ENCODE measurements around the gene SURF6.

The SURF6 gene

DNA sequence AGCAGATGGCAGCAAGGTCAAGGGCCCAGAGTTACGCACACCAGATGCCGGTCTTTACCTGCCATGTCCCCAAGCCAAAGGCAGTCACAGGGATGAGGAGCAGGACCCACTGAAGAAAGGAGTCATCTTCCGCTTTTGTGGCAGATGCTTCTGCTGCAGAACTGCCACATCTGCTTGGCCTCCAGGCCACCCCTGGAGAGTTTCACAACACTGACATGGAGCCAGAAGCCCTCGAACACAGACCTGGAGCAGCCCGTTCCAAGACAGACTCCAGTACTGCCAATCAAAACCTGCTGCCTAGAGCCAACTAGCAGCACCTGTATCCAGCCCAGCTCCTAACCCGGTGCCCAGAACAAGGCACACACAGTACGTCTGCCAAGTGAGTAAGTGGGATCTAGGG, 18.8 kb upstream of the SURF6 start:
- peak overlapping the region; percentile 95; the same call in 1 of the 2 replicates for H3K4me3 ChIP-seq (ENCODE audit: low read depth, low read length)
- H3K36me3 ChIP-seq (ENCODE audit: insufficient read depth, low read length), result peaks cover 24% of the 10 kb centered on the region
- peaks cover 39% of the 10 kb centered on the region for H3K4me1 ChIP-seq (ENCODE audit: control insufficient read depth, insufficient read depth, low read length, unreplicated experiment)
- H3K79me2 ChIP-seq (ENCODE audit: control insufficient read depth, insufficient read depth, low read length, unreplicated experiment), result peaks cover 30% of the 10 kb centered on the region
- H3K27me3 ChIP-seq (ENCODE audit: insufficient read depth, low read length), result no peaks in the 10 kb centered on the region
- H3K27ac ChIP-seq (ENCODE audit: low read depth, low read length), result no peak overlapping the region
- no peak overlapping the region for H2AFZ ChIP-seq (ENCODE audit: low read length, unreplicated experiment)

DNA sequence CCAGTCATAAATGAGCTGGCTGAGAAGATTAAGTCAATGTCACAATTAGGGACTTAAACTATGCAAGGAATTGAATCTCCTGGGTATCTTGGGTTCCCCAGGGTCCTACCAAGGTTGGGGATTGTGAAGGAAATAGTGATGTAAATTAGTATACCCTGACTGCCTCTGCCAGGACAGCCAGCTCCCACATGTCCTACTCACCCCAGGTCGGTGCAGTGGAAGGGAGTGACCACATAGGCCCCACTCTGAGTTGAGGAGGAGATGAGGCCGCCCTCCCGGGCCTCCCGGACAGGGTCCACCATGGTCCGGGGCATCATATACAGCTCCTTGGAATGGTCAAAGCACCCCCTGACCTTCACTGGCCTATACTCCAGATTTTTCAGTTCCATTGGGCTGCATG, 17.6 kb upstream of the SURF6 start:
- no peak overlapping the region for H3K4me3 ChIP-seq (ENCODE audit: low read depth, low read length)
- H3K36me3 ChIP-seq (ENCODE audit: insufficient read depth, low read length), result peaks cover 36% of the 10 kb centered on the region
- no peak overlapping the region for H3K27ac ChIP-seq (ENCODE audit: low read depth, low read length)
- peaks cover 45% of the 10 kb centered on the region for H3K4me1 ChIP-seq (ENCODE audit: control insufficient read depth, insufficient read depth, low read length, unreplicated experiment)
- peaks cover 42% of the 10 kb centered on the region for H3K79me2 ChIP-seq (ENCODE audit: control insufficient read depth, insufficient read depth, low read length, unreplicated experiment)
- no peak overlapping the region for H2AFZ ChIP-seq (ENCODE audit: low read length, unreplicated experiment)
- H3K27me3 ChIP-seq (ENCODE audit: insufficient read depth, low read length), result no peaks in the 10 kb centered on the region

DNA sequence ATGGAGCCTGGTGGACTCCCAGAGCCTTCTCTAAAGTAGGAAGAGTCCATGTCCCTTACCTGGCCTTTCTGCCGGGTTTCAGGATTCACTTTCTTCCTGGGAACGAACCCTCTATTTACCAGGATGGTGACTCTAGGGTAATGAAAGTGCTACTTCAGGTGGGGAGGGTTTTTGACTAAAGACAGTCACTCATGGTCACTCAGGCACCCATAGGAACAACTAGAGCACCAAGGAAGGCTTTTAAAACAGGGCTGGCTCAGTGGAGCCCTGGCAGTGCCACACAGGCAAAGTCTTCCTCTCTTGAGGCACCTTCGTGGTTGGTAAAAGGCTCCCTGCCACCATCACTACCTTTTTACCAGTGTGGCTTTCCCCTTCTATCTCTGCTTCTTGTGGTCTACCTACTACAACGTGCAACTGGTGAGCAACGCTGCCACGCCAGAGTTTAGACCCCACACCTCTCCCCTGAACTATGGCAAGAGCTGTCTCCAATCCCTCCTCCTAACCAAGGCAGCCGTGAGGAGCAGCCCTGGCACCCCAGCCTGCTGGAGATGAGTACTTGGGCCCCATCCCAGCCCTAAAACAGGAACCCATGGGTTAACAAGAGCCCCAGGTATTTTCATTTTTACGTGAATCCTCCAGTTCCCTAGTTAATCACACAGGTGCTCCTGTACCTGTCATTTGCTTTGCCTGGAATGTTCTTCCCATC, 16.8 kb upstream of the SURF6 start:
- no peaks in the 10 kb centered on the region for H3K27me3 ChIP-seq (ENCODE audit: insufficient read depth, low read length)
- peaks cover 37% of the 10 kb centered on the region for H3K36me3 ChIP-seq (ENCODE audit: insufficient read depth, low read length)
- no peak overlapping the region for H3K4me3 ChIP-seq (ENCODE audit: low read depth, low read length)
- no peak overlapping the region for H2AFZ ChIP-seq (ENCODE audit: low read length, unreplicated experiment)
- peaks cover 47% of the 10 kb centered on the region for H3K79me2 ChIP-seq (ENCODE audit: control insufficient read depth, insufficient read depth, low read length, unreplicated experiment)
- peak overlapping the region; percentile 19; the same call in 1 of the 2 replicates for H3K27ac ChIP-seq (ENCODE audit: low read depth, low read length)
- H3K4me1 ChIP-seq (ENCODE audit: control insufficient read depth, insufficient read depth, low read length, unreplicated experiment), result peaks cover 45% of the 10 kb centered on the region

DNA sequence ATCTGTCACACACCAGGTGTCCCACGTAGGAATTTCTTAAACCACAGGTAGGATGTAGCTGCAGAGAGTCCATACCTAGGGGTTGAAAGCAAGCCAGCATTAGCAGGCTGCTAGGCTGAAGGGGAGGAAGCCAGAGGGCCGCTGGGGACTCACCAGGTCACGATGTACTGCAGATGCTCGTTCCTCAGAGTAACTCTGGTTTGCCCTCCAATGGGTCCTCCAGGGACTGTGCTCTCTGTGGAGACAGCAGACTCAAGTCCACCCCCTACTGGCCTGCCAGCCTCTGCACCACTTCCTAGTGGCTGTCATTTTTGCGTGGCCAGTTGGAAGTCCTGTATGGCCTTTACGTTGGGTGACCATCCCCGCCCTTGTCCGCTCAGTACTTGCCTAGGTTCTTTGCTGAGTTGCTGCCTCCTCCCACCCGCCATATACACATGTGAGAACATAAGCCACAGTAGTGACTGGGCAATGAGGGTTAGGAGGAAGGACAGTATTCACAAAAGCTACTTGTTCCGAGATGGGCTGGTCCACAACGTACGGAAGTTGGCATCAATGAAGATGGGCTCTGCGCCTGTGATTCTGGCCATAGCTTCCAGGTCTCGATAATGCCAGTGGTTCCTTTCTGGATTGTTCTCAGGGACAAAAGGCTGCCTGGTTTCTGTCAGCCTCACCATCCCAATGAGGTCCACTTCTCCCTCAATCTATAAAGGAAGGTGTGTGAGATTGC, 16.1 kb upstream of the SURF6 start:
- Histone ChIP-seq H3K36me3 (ENCODE audit: insufficient read depth, low read length) (peaks cover 37% of the 10 kb centered on the region), H3K4me1 (ENCODE audit: control insufficient read depth, insufficient read depth, low read length, unreplicated experiment) (peaks cover 39% of the 10 kb centered on the region), H3K27ac (ENCODE audit: low read depth, low read length) (peak overlapping the region; percentile 51), H3K4me3 (ENCODE audit: low read depth, low read length) (no peak overlapping the region), H3K79me2 (ENCODE audit: control insufficient read depth, insufficient read depth, low read length, unreplicated experiment) (peaks cover 40% of the 10 kb centered on the region), H3K27me3 (ENCODE audit: insufficient read depth, low read length) (no peaks in the 10 kb centered on the region), H2AFZ (ENCODE audit: low read length, unreplicated experiment) (no peak overlapping the region)

DNA sequence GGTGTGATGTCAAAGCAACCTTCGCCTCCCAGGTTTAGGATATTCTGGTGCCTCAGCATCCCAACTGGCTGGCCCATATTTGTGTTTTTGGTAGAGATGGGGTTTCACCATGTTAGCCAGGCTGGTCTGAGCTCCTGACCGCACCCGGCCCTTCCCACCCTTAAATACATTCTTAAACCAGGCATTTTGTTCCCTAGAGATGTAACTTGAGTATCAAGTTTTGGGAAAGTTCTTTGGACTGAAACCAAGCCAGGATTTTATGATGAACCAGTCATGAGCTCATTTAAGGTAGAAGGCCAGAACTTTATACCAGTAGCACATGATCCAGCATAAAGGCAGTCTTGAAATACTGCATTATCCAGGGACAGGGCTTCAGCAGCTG, 15.5 kb upstream of the SURF6 start:
- Histone ChIP-seq H3K27ac (ENCODE audit: low read depth, low read length) (peak overlapping the region; percentile 93), H3K36me3 (ENCODE audit: insufficient read depth, low read length) (peaks cover 37% of the 10 kb centered on the region), H3K27me3 (ENCODE audit: insufficient read depth, low read length) (no peaks in the 10 kb centered on the region), H3K4me1 (ENCODE audit: control insufficient read depth, insufficient read depth, low read length, unreplicated experiment) (peaks cover 38% of the 10 kb centered on the region), H3K4me3 (ENCODE audit: low read depth, low read length) (no peak overlapping the region), H3K79me2 (ENCODE audit: control insufficient read depth, insufficient read depth, low read length, unreplicated experiment) (peaks cover 42% of the 10 kb centered on the region), H2AFZ (ENCODE audit: low read length, unreplicated experiment) (no peak overlapping the region)

DNA sequence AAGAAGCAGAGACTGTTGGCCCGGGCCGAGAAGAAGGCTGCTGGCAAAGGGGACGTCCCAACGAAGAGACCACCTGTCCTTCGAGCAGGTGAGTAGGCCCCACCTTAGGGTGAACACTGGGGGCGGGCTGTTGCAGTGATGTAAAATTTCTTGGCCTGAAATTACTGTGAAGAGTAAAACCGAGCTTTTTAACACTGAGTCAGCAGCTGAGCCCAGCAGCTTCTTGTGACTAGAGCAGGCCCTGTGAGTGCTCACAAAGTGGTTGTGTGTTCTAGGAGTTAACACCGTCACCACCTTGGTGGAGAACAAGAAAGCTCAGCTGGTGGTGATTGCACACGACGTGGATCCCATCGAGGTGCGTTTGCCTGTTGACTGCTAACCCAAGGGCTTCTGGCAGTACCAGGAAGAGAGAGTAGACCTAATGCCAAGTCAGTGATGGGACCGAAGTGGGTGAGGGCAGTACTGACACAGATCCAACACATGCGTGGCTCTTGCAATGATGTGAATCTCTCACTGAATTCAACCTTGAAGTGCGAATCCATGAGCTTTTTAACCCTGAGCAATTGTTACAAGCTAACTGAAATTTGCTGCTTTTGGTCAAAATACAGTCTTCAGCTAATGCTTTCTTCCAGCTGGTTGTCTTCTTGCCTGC, 14.1 kb upstream of the SURF6 start:
- Histone ChIP-seq H2AFZ (ENCODE audit: low read length, unreplicated experiment) (no peak overlapping the region), H3K79me2 (ENCODE audit: control insufficient read depth, insufficient read depth, low read length, unreplicated experiment) (peaks cover 53% of the 10 kb centered on the region), H3K36me3 (ENCODE audit: insufficient read depth, low read length) (peaks cover 44% of the 10 kb centered on the region), H3K27ac (ENCODE audit: low read depth, low read length) (peak overlapping the region; percentile 93), H3K4me3 (ENCODE audit: low read depth, low read length) (peak overlapping the region; percentile 99), H3K4me1 (ENCODE audit: control insufficient read depth, insufficient read depth, low read length, unreplicated experiment) (peaks cover 40% of the 10 kb centered on the region), H3K27me3 (ENCODE audit: insufficient read depth, low read length) (no peaks in the 10 kb centered on the region)

DNA sequence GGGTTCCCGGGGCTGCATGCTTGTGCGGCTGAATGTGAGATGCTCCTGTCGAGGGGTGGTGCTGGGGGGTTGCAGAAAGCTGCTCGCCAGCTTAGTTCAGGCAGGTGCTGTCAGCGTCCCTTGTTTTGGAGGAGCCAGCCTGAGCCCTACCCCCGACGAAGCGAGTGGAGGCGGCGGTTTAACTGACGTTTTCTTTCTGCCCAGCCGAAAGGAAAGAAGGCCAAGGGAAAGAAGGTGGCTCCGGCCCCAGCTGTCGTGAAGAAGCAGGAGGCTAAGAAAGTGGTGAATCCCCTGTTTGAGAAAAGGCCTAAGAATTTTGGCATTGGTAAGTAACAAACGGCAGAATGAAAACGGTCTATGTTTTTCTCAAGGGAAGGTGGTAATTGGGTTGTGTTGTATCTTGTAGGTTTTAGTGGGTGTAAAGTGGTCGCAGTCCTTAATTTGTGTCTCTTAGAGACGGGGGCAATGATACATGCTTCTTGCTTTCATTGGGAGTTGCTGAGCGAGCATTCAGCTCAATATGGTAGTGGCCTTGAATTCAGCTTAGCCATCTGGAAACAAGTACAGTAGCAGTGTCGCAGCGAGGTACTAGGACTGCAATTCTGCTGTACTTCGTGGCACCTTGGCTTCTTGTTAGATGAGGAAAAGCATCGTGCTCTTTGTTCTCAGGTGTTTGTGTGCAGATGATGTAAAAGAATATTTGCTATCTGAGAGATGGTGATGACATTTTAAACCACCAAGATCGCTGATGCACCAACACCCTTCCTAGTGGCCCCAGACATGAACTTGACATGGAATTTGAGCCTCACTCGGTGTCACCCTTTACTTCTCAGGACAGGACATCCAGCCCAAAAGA, 13.0 kb upstream of the SURF6 start:
- Histone ChIP-seq H2AFZ (ENCODE audit: low read length, unreplicated experiment) (no peak overlapping the region), H3K4me1 (ENCODE audit: control insufficient read depth, insufficient read depth, low read length, unreplicated experiment) (peaks cover 35% of the 10 kb centered on the region), H3K4me3 (ENCODE audit: low read depth, low read length) (peak overlapping the region; percentile 99), H3K27ac (ENCODE audit: low read depth, low read length) (peak overlapping the region; percentile 93), H3K36me3 (ENCODE audit: insufficient read depth, low read length) (peaks cover 47% of the 10 kb centered on the region), H3K79me2 (ENCODE audit: control insufficient read depth, insufficient read depth, low read length, unreplicated experiment) (peaks cover 49% of the 10 kb centered on the region), H3K27me3 (ENCODE audit: insufficient read depth, low read length) (no peaks in the 10 kb centered on the region)

DNA sequence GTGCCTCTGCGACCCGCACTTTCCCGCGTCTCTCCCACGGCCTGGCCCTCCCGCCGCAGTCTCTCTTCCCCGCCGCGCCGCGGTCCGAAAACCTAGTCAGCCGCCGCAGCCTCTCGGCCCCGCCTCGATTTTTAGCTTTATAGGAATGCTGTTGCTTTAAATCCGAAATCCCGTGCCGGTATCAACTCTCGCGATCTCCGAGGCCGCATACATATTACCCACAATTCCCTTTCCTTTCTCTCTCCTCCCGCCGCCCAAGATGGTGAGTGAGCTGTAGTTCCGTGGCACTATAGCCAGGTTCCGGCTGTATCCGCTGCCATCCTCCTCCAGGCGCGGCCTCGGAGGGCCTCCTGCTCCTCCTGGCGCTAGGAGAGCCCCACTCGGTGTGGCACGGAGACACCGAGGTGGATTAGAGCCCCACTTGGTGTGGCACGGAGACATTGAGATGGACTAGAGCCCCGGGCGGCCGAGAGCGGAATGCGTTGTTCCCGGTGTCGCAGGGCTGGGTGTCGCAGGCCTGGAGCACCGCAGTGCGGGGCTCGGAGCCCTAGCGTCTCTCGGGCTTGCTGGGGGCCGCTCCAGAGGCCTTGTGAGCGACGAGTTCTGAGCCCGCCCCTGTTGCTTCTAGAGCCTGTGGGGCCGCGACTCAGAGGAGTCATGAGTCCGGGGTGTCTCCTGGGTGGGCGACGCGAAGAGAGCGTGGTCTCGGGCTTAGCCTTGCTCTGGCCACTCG, 12.2 kb upstream of the SURF6 start, which contains the start of the genes MED22 and RPL7A:
TSS of gene MED22 (minus strand) at position 147 of the 733 bp plus-strand sequence. CDS start 1,469 bp downstream, outside the sequence.
TSS of gene RPL7A (plus strand) at position 234 of the 733 bp plus-strand sequence. CDS start at position 260, 26 bp downstream.
- Histone ChIP-seq H3K27ac (ENCODE audit: low read depth, low read length) (peak within 1 kb of the TSS; percentile 93), H2AFZ (ENCODE audit: low read length, unreplicated experiment) (no peak within 1 kb of the TSS), H3K36me3 (ENCODE audit: insufficient read depth, low read length) (peaks cover 47% of the 10 kb centered on the region), H3K4me3 (ENCODE audit: low read depth, low read length) (peak within 1 kb of the TSS; percentile 99), H3K4me1 (ENCODE audit: control insufficient read depth, insufficient read depth, low read length, unreplicated experiment) (peaks cover 35% of the 10 kb centered on the region), H3K27me3 (ENCODE audit: insufficient read depth, low read length) (no peaks in the 10 kb centered on the region), H3K79me2 (ENCODE audit: control insufficient read depth, insufficient read depth, low read length, unreplicated experiment) (peaks cover 49% of the 10 kb centered on the region)

DNA sequence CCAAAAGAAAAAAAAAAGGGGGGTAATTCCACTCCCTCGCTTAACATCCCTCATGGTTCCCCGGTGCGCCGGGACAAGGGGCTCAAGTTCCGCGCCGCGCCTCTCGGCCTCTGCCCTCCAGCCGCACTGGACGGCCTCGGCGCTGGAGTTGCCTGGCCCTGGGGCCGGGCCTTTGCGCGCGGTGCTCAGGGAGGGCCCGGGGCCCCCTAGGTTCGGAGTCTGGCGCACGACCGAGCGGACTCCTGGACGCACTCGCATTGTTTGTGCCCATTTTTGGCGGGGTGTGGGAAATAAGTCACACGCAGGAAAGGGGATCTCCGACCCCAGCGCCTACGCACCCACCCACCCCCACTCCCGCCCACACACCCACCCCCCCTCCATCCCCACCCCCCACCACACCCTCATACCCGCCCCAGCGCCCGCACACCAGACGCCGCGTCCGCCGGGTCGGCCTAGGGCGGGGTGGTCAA, 11.6 kb upstream of the SURF6 start:
- H3K27me3 ChIP-seq (ENCODE audit: insufficient read depth, low read length), result no peaks in the 10 kb centered on the region
- H3K4me1 ChIP-seq (ENCODE audit: control insufficient read depth, insufficient read depth, low read length, unreplicated experiment), result peaks cover 35% of the 10 kb centered on the region
- H3K36me3 ChIP-seq (ENCODE audit: insufficient read depth, low read length), result peaks cover 46% of the 10 kb centered on the region
- no peak overlapping the region for H2AFZ ChIP-seq (ENCODE audit: low read length, unreplicated experiment)
- H3K4me3 ChIP-seq (ENCODE audit: low read depth, low read length), result peak overlapping the region; percentile 99
- H3K79me2 ChIP-seq (ENCODE audit: control insufficient read depth, insufficient read depth, low read length, unreplicated experiment), result peaks cover 49% of the 10 kb centered on the region
- H3K27ac ChIP-seq (ENCODE audit: low read depth, low read length), result peak overlapping the region; percentile 93

Data from ACC112 (cell line).